GM23338 (cell line): Measurements from ENCODE around the gene RNF17. TPM values are rescaled to one million over a fixed set of nuclear protein-coding genes. Genes with fewer than 3 reads are reported as not detected.

Source experiments
- ATAC-seq: fragments of 200-7000 bp; cut with Tn5 transposase; 3 replicates; pipeline ENCODE4 v1.9.1; 2020
- DNase-seq: peaks from one replicate; pipeline ENCODE4 v3.0.0-alpha.2; 2015; ENCODE audit warnings: low spot score
- H2AFZ ChIP-seq: fragments of 200-600 bp; sonication (generic); 2 replicates; pipeline ENCODE4 v1.8.0; 2016; ENCODE audit warnings: antibody characterized with exemption, mild to moderate bottlenecking, moderate library complexity
- H3F3A ChIP-seq: fragments of 200-600 bp; sonication (generic); replicated peaks from 2 replicates; pipeline ENCODE4 v1.8.0; 2017; ENCODE audit warnings: antibody characterized with exemption, mixed run types, low read depth
- H3K27ac ChIP-seq: fragments of 200-600 bp; sonication (generic); 2 replicates; pipeline ENCODE4 v1.6.1; 2016; ENCODE audit warnings: low read depth
- H3K27me3 ChIP-seq: fragments of 200-600 bp; sonication (generic); 2 replicates; pipeline ENCODE4 v1.8.0; 2016; ENCODE audit warnings: mild to moderate bottlenecking, mixed run types, moderate library complexity; ENCODE audit not compliant: insufficient read depth
- H3K36me3 ChIP-seq: fragments of 200-600 bp; sonication (generic); 2 replicates; pipeline ENCODE4 v1.8.0; 2016; ENCODE audit warnings: mild to moderate bottlenecking; ENCODE audit not compliant: insufficient read depth
- H3K4me1 ChIP-seq: fragments of 200-600 bp; sonication (generic); 2 replicates; pipeline ENCODE4 v1.8.0; 2016; ENCODE audit warnings: mild to moderate bottlenecking, moderate library complexity; ENCODE audit not compliant: insufficient read depth
- H3K4me2 ChIP-seq: fragments of 200-600 bp; sonication (generic); 2 replicates; pipeline ENCODE4 v1.7.1; 2017; ENCODE audit warnings: mixed run types
- H3K4me3 ChIP-seq: fragments of 200-600 bp; sonication (generic); 2 replicates; pipeline ENCODE4 v1.6.1; 2016; ENCODE audit warnings: mixed run types
- H3K79me2 ChIP-seq: fragments of 200-600 bp; sonication (generic); replicated peaks from 2 replicates; pipeline ENCODE4 v1.8.0; 2017; ENCODE audit warnings: mild to moderate bottlenecking; ENCODE audit not compliant: insufficient read depth
- H3K9me2 ChIP-seq: fragments of 200-600 bp; sonication (generic); 2 replicates; pipeline ENCODE4 v1.8.0; 2017; ENCODE audit not compliant: insufficient read depth
- H4K20me1 ChIP-seq: fragments of 200-600 bp; sonication (generic); replicated peaks from 2 replicates; pipeline ENCODE4 v1.8.0; 2017; ENCODE audit warnings: mild to moderate bottlenecking; ENCODE audit not compliant: insufficient read depth
- H3K27ac Mint-ChIP-seq: 2 replicates; pipeline ENCODE4 v1.8.0; 2020; ENCODE audit warnings: inconsistent platforms, mild to moderate bottlenecking, moderate library complexity, mixed read lengths
- H3K27me3 Mint-ChIP-seq: 3 replicates; pipeline ENCODE4 v1.8.0; 2022; ENCODE audit warnings: low read depth, mild to moderate bottlenecking, moderate library complexity, mixed read lengths, inconsistent platforms; ENCODE audit not compliant: insufficient read depth, poor library complexity
- H3K36me3 Mint-ChIP-seq: 3 replicates; pipeline ENCODE4 v1.8.0; 2021; ENCODE audit warnings: low read depth, mild to moderate bottlenecking, inconsistent platforms, moderate library complexity, mixed read lengths
- H3K4me1 Mint-ChIP-seq: 3 replicates; pipeline ENCODE4 v1.8.0; 2020; ENCODE audit warnings: mild to moderate bottlenecking, inconsistent platforms, mixed read lengths
- H3K4me3 Mint-ChIP-seq: 3 replicates; pipeline ENCODE4 v1.8.0; 2021; ENCODE audit warnings: moderate library complexity, mild to moderate bottlenecking, inconsistent platforms, mixed read lengths
- H3K9me3 Mint-ChIP-seq: 3 replicates; pipeline ENCODE4 v1.8.0; 2020; ENCODE audit warnings: moderate library complexity, mild to moderate bottlenecking, inconsistent platforms, mixed read lengths
- CREB1 ChIP-seq: fragments of 250-450 bp; sonication (Bioruptor Pico); IDR thresholded peaks from 2 replicates; pipeline ENCODE4 v1.5.0; 2020; ENCODE audit warnings: low read depth, mild to moderate bottlenecking, moderate library complexity
- EZH2 ChIP-seq: fragments of 200-600 bp; sonication (generic); IDR thresholded peaks from one replicate; pipeline ENCODE4 v1.8.0; 2017; ENCODE audit warnings: antibody characterized with exemption, mild to moderate bottlenecking, low read depth; ENCODE audit not compliant: unreplicated experiment
- EZH2phosphoT487 ChIP-seq: fragments of 200-600 bp; sonication (generic); IDR thresholded peaks from one replicate; pipeline ENCODE4 v1.8.1; 2018; ENCODE audit warnings: antibody characterized with exemption; ENCODE audit not compliant: unreplicated experiment
- JUNB ChIP-seq: IDR thresholded peaks from one replicate; pipeline ENCODE4 v1.6.1; 2016; ENCODE audit warnings: antibody characterized with exemption; ENCODE audit not compliant: unreplicated experiment
- NANOG ChIP-seq: IDR thresholded peaks from 2 replicates; pipeline ENCODE4 v1.6.1; 2016; ENCODE audit warnings: antibody characterized with exemption, borderline replicate concordance
- POLR2AphosphoS5 ChIP-seq: IDR thresholded peaks from 2 replicates; pipeline ENCODE4 v1.6.1; 2016; ENCODE audit warnings: antibody characterized with exemption, low read depth
- STAT1 ChIP-seq: IDR thresholded peaks from one replicate; pipeline ENCODE4 v1.6.1; 2016; ENCODE audit warnings: antibody characterized with exemption; ENCODE audit not compliant: unreplicated experiment
- ZNF114 ChIP-seq: fragments of 250-450 bp; sonication (Bioruptor Pico); IDR thresholded peaks from 2 replicates; pipeline ENCODE4 v1.5.0; 2020; ENCODE audit warnings: mild to moderate bottlenecking, moderate library complexity
- ZNF331 ChIP-seq: fragments of 250-450 bp; sonication (Bioruptor Pico); IDR thresholded peaks from 2 replicates; pipeline ENCODE4 v1.5.0; 2020; ENCODE audit warnings: low read depth, mild to moderate bottlenecking, moderate library complexity
- polyA plus RNA-seq: library from polyadenylated mRNA; unstranded; fragments of >200 nt; fragmentation: Nextera tagmentation; extraction: Ambion mirVana; gene quantifications from 2 replicates; pipeline ENCODE4 v1.2.1, GENCODE V29; 2016
- total RNA-seq: library from RNA; depleted of rRNA; stranded (reverse); fragments of >200 nt; shearing (Covaris generic); gene quantifications from 2 replicates; pipeline ENCODE4 v1.2.3, GENCODE V29; 2014
- TF ChIP-seq, protein P1 (sequence below): fragments of 250-450 bp; sonication (Bioruptor Pico); IDR thresholded peaks from 2 replicates; pipeline ENCODE4 v1.5.0; 2020; ENCODE audit warnings: mild to moderate bottlenecking, moderate library complexity
- TF ChIP-seq, protein P2 (sequence below): IDR thresholded peaks from one replicate; pipeline ENCODE4 v1.6.1; 2018; ENCODE audit warnings: antibody characterized with exemption; ENCODE audit not compliant: unreplicated experiment
- TF ChIP-seq, protein P3 (sequence below), 2 experiments: fragments of 200-600 bp in 1 of 2; sonication (generic) in 1 of 2; conservative IDR thresholded peaks; 2 replicates each; pipeline versions ENCODE4 v1.5.1 to v1.6.1; 2016 to 2017; ENCODE audit warnings: antibody characterized with exemption in 2 of 2, low read depth in 2 of 2, mild to moderate bottlenecking in 2 of 2, moderate library complexity in 1 of 2

Gene RNF17
- total and polyA plus RNA-seq, 2 experiments from 2014 or later: 0.16 TPM; not detected in 1

DNA sequence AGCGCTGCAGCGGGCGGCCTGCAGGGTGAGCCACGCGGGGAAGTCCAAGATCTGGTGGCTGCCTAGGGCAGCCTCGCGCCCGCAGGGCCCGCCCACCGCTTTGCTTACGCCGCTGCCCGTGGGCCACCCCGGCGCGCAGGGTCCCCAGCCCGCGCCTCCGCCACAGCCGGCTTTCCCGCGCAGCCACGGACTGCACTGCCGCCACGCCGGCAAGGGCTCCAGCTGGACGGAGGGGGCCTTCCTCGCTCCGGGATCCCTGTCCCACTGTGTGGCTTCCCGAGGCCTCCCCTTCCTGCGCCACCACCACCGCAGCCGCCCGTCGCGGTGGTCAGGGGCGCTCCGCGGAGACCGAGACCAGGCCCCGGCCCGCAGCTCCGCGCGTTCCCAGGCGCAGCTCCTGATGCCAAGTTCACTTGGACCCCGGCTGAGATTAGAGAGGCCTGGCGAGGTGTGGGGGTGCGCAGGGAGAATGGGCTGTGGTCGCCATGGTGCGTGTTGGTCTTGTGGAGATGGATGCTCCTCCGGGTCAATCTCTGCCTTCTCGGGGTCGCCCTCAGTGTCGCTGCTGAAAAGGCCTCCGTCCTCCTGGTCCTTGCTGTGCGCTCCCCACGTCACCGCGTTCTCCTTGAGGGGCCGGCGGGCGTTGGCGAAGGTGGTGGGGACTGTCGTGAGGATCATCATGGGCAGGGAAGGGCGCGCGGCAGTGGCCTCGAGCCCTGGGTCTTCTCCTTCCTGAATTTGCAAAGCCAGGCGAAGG lies 17.9 kb upstream of the RNF17 start:
- Mint-ChIP-seq H3K27me3 (peaks cover 72% of the 10 kb centered on the region), H3K27ac (no peak overlapping the region), H3K4me1 (peaks cover 23% of the 10 kb centered on the region), H3K9me3 (peaks cover 7% of the 10 kb centered on the region; the same call in 2 of the 3 replicates), H3K36me3 (no peaks in the 10 kb centered on the region), H3K4me3 (peak overlapping the region; percentile 80)
- peak overlapping the region; percentile 95 for H2AFZ ChIP-seq
- peak overlapping the region; percentile 92 for H3K4me2 ChIP-seq
- DNase-seq (peak; percentile 43), ATAC-seq (peak; percentile 19)
- peaks cover 85% of the 10 kb centered on the region for H3K27me3 ChIP-seq
- H3K4me3 ChIP-seq: peak overlapping the region; percentile 60
- no peaks in the 10 kb centered on the region for H4K20me1 ChIP-seq
- no peaks in the 10 kb centered on the region for H3F3A ChIP-seq
- no peak overlapping the region for H3K27ac ChIP-seq
- H3K79me2 ChIP-seq: no peaks in the 10 kb centered on the region
- H3K4me1 ChIP-seq: peaks cover 3% of the 10 kb centered on the region
- no peak for TF ChIP-seq EZH2phosphoT487
- no peak for TF ChIP-seq CREB1 (CRISPR knock-in tag)
- TF ChIP-seq, protein P1, sequence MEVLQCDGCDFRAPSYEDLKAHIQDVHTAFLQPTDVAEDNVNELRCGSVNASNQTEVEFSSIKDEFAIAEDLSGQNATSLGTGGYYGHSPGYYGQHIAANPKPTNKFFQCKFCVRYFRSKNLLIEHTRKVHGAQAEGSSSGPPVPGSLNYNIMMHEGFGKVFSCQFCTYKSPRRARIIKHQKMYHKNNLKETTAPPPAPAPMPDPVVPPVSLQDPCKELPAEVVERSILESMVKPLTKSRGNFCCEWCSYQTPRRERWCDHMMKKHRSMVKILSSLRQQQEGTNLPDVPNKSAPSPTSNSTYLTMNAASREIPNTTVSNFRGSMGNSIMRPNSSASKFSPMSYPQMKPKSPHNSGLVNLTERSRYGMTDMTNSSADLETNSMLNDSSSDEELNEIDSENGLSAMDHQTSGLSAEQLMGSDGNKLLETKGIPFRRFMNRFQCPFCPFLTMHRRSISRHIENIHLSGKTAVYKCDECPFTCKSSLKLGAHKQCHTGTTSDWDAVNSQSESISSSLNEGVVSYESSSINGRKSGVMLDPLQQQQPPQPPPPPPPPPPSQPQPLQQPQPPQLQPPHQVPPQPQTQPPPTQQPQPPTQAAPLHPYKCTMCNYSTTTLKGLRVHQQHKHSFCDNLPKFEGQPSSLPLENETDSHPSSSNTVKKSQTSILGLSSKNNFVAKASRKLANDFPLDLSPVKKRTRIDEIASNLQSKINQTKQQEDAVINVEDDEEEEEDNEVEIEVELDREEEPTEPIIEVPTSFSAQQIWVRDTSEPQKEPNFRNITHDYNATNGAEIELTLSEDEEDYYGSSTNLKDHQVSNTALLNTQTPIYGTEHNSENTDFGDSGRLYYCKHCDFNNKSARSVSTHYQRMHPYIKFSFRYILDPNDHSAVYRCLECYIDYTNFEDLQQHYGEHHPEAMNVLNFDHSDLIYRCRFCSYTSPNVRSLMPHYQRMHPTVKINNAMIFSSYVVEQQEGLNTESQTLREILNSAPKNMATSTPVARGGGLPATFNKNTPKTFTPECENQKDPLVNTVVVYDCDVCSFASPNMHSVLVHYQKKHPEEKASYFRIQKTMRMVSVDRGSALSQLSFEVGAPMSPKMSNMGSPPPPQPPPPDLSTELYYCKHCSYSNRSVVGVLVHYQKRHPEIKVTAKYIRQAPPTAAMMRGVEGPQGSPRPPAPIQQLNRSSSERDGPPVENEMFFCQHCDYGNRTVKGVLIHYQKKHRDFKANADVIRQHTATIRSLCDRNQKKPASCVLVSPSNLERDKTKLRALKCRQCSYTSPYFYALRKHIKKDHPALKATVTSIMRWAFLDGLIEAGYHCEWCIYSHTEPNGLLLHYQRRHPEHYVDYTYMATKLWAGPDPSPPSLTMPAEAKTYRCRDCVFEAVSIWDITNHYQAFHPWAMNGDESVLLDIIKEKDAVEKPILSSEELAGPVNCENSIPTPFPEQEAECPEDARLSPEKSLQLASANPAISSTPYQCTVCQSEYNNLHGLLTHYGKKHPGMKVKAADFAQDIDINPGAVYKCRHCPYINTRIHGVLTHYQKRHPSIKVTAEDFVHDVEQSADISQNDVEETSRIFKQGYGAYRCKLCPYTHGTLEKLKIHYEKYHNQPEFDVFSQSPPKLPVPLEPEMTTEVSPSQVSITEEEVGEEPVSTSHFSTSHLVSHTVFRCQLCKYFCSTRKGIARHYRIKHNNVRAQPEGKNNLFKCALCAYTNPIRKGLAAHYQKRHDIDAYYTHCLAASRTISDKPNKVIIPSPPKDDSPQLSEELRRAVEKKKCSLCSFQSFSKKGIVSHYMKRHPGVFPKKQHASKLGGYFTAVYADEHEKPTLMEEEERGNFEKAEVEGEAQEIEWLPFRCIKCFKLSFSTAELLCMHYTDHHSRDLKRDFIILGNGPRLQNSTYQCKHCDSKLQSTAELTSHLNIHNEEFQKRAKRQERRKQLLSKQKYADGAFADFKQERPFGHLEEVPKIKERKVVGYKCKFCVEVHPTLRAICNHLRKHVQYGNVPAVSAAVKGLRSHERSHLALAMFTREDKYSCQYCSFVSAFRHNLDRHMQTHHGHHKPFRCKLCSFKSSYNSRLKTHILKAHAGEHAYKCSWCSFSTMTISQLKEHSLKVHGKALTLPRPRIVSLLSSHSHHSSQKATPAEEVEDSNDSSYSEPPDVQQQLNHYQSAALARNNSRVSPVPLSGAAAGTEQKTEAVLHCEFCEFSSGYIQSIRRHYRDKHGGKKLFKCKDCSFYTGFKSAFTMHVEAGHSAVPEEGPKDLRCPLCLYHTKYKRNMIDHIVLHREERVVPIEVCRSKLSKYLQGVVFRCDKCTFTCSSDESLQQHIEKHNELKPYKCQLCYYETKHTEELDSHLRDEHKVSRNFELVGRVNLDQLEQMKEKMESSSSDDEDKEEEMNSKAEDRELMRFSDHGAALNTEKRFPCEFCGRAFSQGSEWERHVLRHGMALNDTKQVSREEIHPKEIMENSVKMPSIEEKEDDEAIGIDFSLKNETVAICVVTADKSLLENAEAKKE (CRISPR knock-in tag): no peak
- TF ChIP-seq JUNB: no peak
- no peak for TF ChIP-seq NANOG
- TF ChIP-seq, protein P2, sequence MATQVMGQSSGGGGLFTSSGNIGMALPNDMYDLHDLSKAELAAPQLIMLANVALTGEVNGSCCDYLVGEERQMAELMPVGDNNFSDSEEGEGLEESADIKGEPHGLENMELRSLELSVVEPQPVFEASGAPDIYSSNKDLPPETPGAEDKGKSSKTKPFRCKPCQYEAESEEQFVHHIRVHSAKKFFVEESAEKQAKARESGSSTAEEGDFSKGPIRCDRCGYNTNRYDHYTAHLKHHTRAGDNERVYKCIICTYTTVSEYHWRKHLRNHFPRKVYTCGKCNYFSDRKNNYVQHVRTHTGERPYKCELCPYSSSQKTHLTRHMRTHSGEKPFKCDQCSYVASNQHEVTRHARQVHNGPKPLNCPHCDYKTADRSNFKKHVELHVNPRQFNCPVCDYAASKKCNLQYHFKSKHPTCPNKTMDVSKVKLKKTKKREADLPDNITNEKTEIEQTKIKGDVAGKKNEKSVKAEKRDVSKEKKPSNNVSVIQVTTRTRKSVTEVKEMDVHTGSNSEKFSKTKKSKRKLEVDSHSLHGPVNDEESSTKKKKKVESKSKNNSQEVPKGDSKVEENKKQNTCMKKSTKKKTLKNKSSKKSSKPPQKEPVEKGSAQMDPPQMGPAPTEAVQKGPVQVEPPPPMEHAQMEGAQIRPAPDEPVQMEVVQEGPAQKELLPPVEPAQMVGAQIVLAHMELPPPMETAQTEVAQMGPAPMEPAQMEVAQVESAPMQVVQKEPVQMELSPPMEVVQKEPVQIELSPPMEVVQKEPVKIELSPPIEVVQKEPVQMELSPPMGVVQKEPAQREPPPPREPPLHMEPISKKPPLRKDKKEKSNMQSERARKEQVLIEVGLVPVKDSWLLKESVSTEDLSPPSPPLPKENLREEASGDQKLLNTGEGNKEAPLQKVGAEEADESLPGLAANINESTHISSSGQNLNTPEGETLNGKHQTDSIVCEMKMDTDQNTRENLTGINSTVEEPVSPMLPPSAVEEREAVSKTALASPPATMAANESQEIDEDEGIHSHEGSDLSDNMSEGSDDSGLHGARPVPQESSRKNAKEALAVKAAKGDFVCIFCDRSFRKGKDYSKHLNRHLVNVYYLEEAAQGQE: no peak
- no peak for TF ChIP-seq ZNF331
- TF ChIP-seq ZNF114 (CRISPR knock-in tag): no peak
- no peak for TF ChIP-seq EZH2
- TF ChIP-seq, protein P3, sequence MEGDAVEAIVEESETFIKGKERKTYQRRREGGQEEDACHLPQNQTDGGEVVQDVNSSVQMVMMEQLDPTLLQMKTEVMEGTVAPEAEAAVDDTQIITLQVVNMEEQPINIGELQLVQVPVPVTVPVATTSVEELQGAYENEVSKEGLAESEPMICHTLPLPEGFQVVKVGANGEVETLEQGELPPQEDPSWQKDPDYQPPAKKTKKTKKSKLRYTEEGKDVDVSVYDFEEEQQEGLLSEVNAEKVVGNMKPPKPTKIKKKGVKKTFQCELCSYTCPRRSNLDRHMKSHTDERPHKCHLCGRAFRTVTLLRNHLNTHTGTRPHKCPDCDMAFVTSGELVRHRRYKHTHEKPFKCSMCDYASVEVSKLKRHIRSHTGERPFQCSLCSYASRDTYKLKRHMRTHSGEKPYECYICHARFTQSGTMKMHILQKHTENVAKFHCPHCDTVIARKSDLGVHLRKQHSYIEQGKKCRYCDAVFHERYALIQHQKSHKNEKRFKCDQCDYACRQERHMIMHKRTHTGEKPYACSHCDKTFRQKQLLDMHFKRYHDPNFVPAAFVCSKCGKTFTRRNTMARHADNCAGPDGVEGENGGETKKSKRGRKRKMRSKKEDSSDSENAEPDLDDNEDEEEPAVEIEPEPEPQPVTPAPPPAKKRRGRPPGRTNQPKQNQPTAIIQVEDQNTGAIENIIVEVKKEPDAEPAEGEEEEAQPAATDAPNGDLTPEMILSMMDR (conservative IDR thresholded peaks at IDR 0.05; ENCODE audit: low read depth in 2 of 2): no peak
- no peak for TF ChIP-seq STAT1
- no peak for TF ChIP-seq POLR2AphosphoS5
- H3K9me2 ChIP-seq: no peaks in the 10 kb centered on the region
- no peaks in the 10 kb centered on the region for H3K36me3 ChIP-seq
